CD4-positive, CD25-positive, alpha-beta regulatory T cell (primary cell): ENCODE results near the gene PCSK5. TPM values are rescaled to one million over a fixed set of nuclear protein-coding genes. Genes with fewer than 3 reads are reported as not detected.

Experiments used
- ATAC-seq, 2 donors: fragments of 150-1000 bp; cut with Tn5 transposase; one replicate each; pipeline ENCODE4 v1.10.0; 2021; ENCODE audit warnings: low read depth in 2 of 2, moderate number of reproducible peaks in 2 of 2, moderate library complexity in 1 of 2
- DNase-seq, 3 donors: peaks; one replicate each; pipeline versions ENCODE4 v3.0.0 to v3.0.0-alpha.2; 2012 to 2022; ENCODE audit warnings: mixed read lengths in 1 of 3
- H3K27ac ChIP-seq: one replicate; pipeline ENCODE4 v1.7.0; 2013; ENCODE audit warnings: mild to moderate bottlenecking, low read length; ENCODE audit not compliant: insufficient read depth, poor library complexity, severe bottlenecking
- H3K27me3 ChIP-seq: one replicate; pipeline ENCODE4 v1.7.0; 2013; ENCODE audit warnings: low read length; ENCODE audit not compliant: control insufficient read depth, insufficient read depth
- H3K36me3 ChIP-seq: one replicate; pipeline ENCODE4 v1.7.0; 2013; ENCODE audit warnings: mild to moderate bottlenecking, low read length, moderate library complexity; ENCODE audit not compliant: control insufficient read depth, insufficient read depth
- H3K4me1 ChIP-seq: 2 replicates; pipeline ENCODE4 v1.7.0; 2013; ENCODE audit warnings: mild to moderate bottlenecking, low read length; ENCODE audit not compliant: insufficient read depth, control insufficient read depth, poor library complexity, severe bottlenecking
- H3K4me3 ChIP-seq: one replicate; pipeline ENCODE4 v1.7.0; 2013; ENCODE audit warnings: low read depth, mild to moderate bottlenecking, low read length, moderate library complexity
- H3K9me3 ChIP-seq, 2 experiments: 1 replicate in 1 of 2; 2 replicates in 1 of 2; pipeline ENCODE4 v1.7.0; 2013; ENCODE audit warnings: low read length in 2 of 2, mild to moderate bottlenecking in 1 of 2, moderate library complexity in 1 of 2; ENCODE audit not compliant: control insufficient read depth in 2 of 2
- H3K27ac Mint-ChIP-seq, 3 donors: one replicate each; pipeline ENCODE4 v1.8.0; 2020 to 2022; ENCODE audit warnings: mild to moderate bottlenecking in 3 of 3, mixed read lengths in 3 of 3, moderate library complexity in 2 of 3
- H3K27me3 Mint-ChIP-seq: one replicate; pipeline ENCODE4 v1.8.0; 2022; ENCODE audit warnings: mild to moderate bottlenecking, mixed read lengths
- H3K36me3 Mint-ChIP-seq: one replicate; pipeline ENCODE4 v1.8.0; 2020; ENCODE audit warnings: mixed read lengths
- H3K4me1 Mint-ChIP-seq, 4 donors: one replicate each; pipeline ENCODE4 v1.8.0; 2020 to 2022; ENCODE audit warnings: mixed read lengths in 4 of 4, mild to moderate bottlenecking in 1 of 4
- H3K4me3 Mint-ChIP-seq, 4 donors: one replicate each; pipeline ENCODE4 v1.8.0; 2020 to 2022; ENCODE audit warnings: mild to moderate bottlenecking in 4 of 4, mixed read lengths in 4 of 4, moderate library complexity in 3 of 4
- H3K9me3 Mint-ChIP-seq, 7 donors: one replicate each; pipeline ENCODE4 v1.8.0; 2020 to 2022; ENCODE audit warnings: mixed read lengths in 7 of 7, mild to moderate bottlenecking in 3 of 7, moderate library complexity in 2 of 7
- polyA plus RNA-seq, 4 donors: library from polyadenylated mRNA; unstranded; fragments of 300-500 nt; fragmentation: Illumina TruSeq; gene quantifications; one replicate each; pipeline ENCODE4 v1.2.3, GENCODE V29; 2021
- total RNA-seq: library from RNA; stranded (reverse); gene quantifications from one replicate; pipeline ENCODE4 v1.2.3, GENCODE V29; 2022

The PCSK5 gene
- total and polyA plus RNA-seq, 5 donors from 2014 or later: 0.47 to 2.7 (median 2.0) TPM

DNA sequence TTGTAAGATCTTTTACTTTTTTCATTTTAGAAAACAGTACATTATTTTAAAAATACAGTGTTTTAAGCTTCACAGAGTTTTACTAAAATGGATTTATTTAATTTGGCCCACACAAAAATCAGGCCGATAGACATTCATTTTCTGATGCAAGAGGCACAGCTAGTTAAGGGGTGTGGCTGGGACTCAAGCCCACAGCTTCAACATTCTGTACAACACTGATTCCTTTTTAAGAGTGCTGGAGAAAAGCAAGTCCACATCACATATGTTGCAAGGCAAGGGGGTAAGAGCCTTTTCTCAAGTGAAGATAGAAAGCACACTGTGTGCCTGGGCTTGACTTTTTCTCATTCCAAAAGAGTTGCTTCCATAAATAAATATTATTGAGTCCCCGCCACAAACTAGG, 307.9 kb downstream of the PCSK5 start:
- Histone ChIP-seq H3K4me1 (no peaks in the 10 kb centered on the region), H3K27me3 (peaks cover 2% of the 10 kb centered on the region), H3K4me3 (no peak overlapping the region), H3K9me3 (no peaks in the 10 kb centered on the region), H3K36me3 (no peaks in the 10 kb centered on the region), H3K27ac (no peak overlapping the region)
- Mint-ChIP-seq H3K9me3 (peaks cover 0 to 5% (median 0%) of the 10 kb centered on the region in 7 donors), H3K36me3 (no peaks in the 10 kb centered on the region), H3K4me1 (no peaks in the 10 kb centered on the region), H3K27me3 (no peaks in the 10 kb centered on the region), H3K4me3 (no peak overlapping the region), H3K27ac (no peak overlapping the region)
- DNase-seq (no peak), ATAC-seq (no peak)

DNA sequence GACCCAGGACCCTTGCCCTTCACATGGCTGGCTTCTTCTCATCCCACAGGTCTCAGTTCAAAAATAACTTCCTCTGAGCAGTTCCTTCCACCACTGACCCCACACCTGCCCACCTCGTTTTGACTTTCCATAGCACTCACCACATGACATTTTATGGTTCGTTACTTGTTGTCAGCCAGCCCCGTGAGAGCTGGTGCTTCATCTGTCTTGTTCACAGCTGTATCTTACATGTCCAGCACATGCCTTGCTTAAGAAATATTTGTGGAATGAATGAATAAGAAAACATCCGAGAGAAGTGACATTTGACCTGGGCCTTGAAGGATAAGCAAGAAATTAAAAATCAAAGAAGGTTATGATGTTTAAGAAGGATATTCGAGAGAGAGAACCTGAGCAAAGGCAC, 309.8 kb downstream of the PCSK5 start:
- H3K36me3 Mint-ChIP-seq: no peaks in the 10 kb centered on the region
- no peak for ATAC-seq
- H3K27ac ChIP-seq: no peak overlapping the region
- no peaks in the 10 kb centered on the region for H3K4me1 Mint-ChIP-seq
- no peak overlapping the region for H3K4me3 ChIP-seq
- DNase-seq: no peak
- H3K9me3 Mint-ChIP-seq: peaks cover 0 to 5% (median 0%) of the 10 kb centered on the region in 7 donors
- H3K27me3 ChIP-seq: no peaks in the 10 kb centered on the region
- H3K27ac Mint-ChIP-seq: no peak overlapping the region
- H3K4me1 ChIP-seq: no peaks in the 10 kb centered on the region
- H3K36me3 ChIP-seq: no peaks in the 10 kb centered on the region
- H3K4me3 Mint-ChIP-seq: no peak overlapping the region
- H3K9me3 ChIP-seq: no peaks in the 10 kb centered on the region
- no peaks in the 10 kb centered on the region for H3K27me3 Mint-ChIP-seq

- no peaks in the 10 kb centered on the region for H3K4me1 ChIP-seq
- no peak overlapping the region for H3K27ac ChIP-seq
- Mint-ChIP-seq H3K4me1 (no peaks in the 10 kb centered on the region), H3K4me3 (no peak overlapping the region), H3K9me3 (peaks cover 0 to 5% (median 0%) of the 10 kb centered on the region in 7 donors), H3K27me3 (no peaks in the 10 kb centered on the region), H3K27ac (no peak overlapping the region), H3K36me3 (no peaks in the 10 kb centered on the region)
- H3K9me3 ChIP-seq: no peaks in the 10 kb centered on the region
- ATAC-seq: no peak
- H3K27me3 ChIP-seq: no peaks in the 10 kb centered on the region
- no peaks in the 10 kb centered on the region for H3K36me3 ChIP-seq
- no peak overlapping the region for H3K4me3 ChIP-seq
- DNase-seq: no peak
Measured at GRCh38 chr9:76200745-76201144, 310.3 kb downstream of the PCSK5 start.

- Mint-ChIP-seq H3K4me1 (no peaks in the 10 kb centered on the region), H3K9me3 (peaks cover 0 to 6% (median 0%) of the 10 kb centered on the region in 7 donors), H3K27me3 (no peaks in the 10 kb centered on the region), H3K4me3 (no peak overlapping the region), H3K36me3 (no peaks in the 10 kb centered on the region), H3K27ac (peak overlapping the region in 1 of 3 donors; percentile 27)
- ATAC-seq (peak in 1 of 2 donors; percentile 22), DNase-seq (no peak)
- H3K27me3 ChIP-seq: no peaks in the 10 kb centered on the region
- no peak overlapping the region for H3K4me3 ChIP-seq
- no peaks in the 10 kb centered on the region for H3K36me3 ChIP-seq
- no peaks in the 10 kb centered on the region for H3K4me1 ChIP-seq
- H3K9me3 ChIP-seq: no peaks in the 10 kb centered on the region
- no peak overlapping the region for H3K27ac ChIP-seq
Measured at GRCh38 chr9:76203373-76203772, 312.9 kb downstream of the PCSK5 start.

- no peak overlapping the region for H3K4me3 ChIP-seq
- H3K4me1 Mint-ChIP-seq: no peaks in the 10 kb centered on the region
Measured at GRCh38 chr9:76206821-76207220, 316.3 kb downstream of the PCSK5 start.

GRCh38 chr9:76213751-76214150, 323.3 kb downstream of the PCSK5 start:
- no peaks in the 10 kb centered on the region for H3K9me3 ChIP-seq
- Mint-ChIP-seq H3K4me1 (no peaks in the 10 kb centered on the region), H3K27ac (no peak overlapping the region), H3K36me3 (no peaks in the 10 kb centered on the region), H3K9me3 (peaks cover 0 to 4% (median 0%) of the 10 kb centered on the region in 7 donors), H3K27me3 (peaks cover 4% of the 10 kb centered on the region), H3K4me3 (no peak overlapping the region)
- no peak overlapping the region for H3K4me3 ChIP-seq
- H3K36me3 ChIP-seq: no peaks in the 10 kb centered on the region
- no peak for ATAC-seq
- H3K27ac ChIP-seq: no peak overlapping the region
- H3K4me1 ChIP-seq: no peaks in the 10 kb centered on the region
- DNase-seq: no peak
- H3K27me3 ChIP-seq: no peaks in the 10 kb centered on the region

More at GRCh38 chr9:76206821-76207220, 316.3 kb downstream of the PCSK5 start:
- Histone ChIP-seq H3K9me3 (no peaks in the 10 kb centered on the region), H3K4me1 (no peaks in the 10 kb centered on the region), H3K27ac (no peak overlapping the region), H3K36me3 (no peaks in the 10 kb centered on the region), H3K27me3 (no peaks in the 10 kb centered on the region)
- ATAC-seq (no peak), DNase-seq (no peak)
- Mint-ChIP-seq H3K4me3 (no peak overlapping the region), H3K27me3 (peaks cover 4% of the 10 kb centered on the region), H3K27ac (no peak overlapping the region), H3K36me3 (no peaks in the 10 kb centered on the region), H3K9me3 (peaks cover 0 to 10% (median 0%) of the 10 kb centered on the region in 7 donors)

- Histone ChIP-seq H3K27ac (no peak overlapping the region), H3K4me1 (no peaks in the 10 kb centered on the region), H3K9me3 (no peaks in the 10 kb centered on the region), H3K27me3 (no peaks in the 10 kb centered on the region), H3K4me3 (no peak overlapping the region), H3K36me3 (no peaks in the 10 kb centered on the region)
- Mint-ChIP-seq H3K4me1 (no peaks in the 10 kb centered on the region), H3K27me3 (no peaks in the 10 kb centered on the region), H3K27ac (no peak overlapping the region), H3K9me3 (peaks cover 0 to 2% (median 0%) of the 10 kb centered on the region in 7 donors), H3K36me3 (no peaks in the 10 kb centered on the region), H3K4me3 (no peak overlapping the region)
- no peak for DNase-seq
- no peak for ATAC-seq
Measured at GRCh38 chr9:76215066-76215465, 324.6 kb downstream of the PCSK5 start.

- Mint-ChIP-seq H3K27ac (no peak overlapping the region), H3K27me3 (no peaks in the 10 kb centered on the region), H3K4me1 (no peaks in the 10 kb centered on the region), H3K36me3 (no peaks in the 10 kb centered on the region), H3K9me3 (peaks cover 0 to 2% (median 0%) of the 10 kb centered on the region in 7 donors), H3K4me3 (no peak overlapping the region)
- no peak for DNase-seq
- Histone ChIP-seq H3K27ac (no peak overlapping the region), H3K4me1 (no peaks in the 10 kb centered on the region), H3K4me3 (no peak overlapping the region), H3K9me3 (no peaks in the 10 kb centered on the region), H3K27me3 (no peaks in the 10 kb centered on the region), H3K36me3 (no peaks in the 10 kb centered on the region)
- no peak for ATAC-seq
Measured at GRCh38 chr9:76216161-76216649, 325.7 kb downstream of the PCSK5 start.
